RPMI8226 (cell line): ENCODE results near the gene NRXN3.

Experiments
- DNase-seq: peaks from one replicate; pipeline ENCODE4 v3.0.0-alpha.2; 2015

NRXN3 gene

GRCh38 chr14:78327426-78328221 is 157.5 kb downstream of the NRXN3 start:
- no peak for DNase-seq

DNA sequence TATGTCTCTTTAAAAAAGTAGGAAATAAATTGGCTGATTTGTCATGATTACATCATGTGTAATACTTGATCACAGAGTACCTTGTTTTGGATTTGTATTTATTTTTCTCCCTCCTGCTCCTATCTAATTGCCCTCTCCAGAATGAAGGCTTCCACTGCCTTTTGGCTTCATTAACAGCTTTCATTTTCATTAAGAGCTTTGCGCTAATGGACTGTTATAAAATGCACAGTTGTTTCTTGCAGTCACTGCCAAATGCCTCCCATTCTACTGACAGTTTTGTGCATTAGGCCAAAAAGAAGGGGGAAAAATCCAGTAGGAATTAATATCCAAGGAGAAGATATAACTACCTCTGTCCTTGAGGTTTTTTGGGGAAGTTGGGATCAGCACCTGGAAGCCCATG is 159.2 kb downstream of the NRXN3 start:
- no peak for DNase-seq

DNA sequence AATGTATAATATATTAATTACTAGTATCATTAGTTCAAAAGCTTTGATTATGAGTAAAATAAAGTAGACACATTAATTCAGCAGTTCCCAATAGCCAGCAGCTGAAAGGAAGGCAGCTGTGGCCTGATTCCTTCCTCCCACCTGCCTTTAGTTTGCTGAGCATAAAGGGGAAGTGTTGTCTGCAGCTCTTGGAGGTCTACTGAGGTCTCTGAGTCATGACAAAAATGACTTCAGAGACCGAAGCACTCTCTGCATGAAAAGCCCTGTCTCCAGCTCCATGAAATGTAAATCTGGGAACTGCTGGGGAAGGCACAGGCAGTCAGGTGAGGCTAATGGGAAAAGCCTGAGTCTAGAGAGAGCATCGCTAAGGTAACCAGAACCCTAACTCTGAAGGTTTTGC is 165.4 kb downstream of the NRXN3 start:
- no peak for DNase-seq

DNA sequence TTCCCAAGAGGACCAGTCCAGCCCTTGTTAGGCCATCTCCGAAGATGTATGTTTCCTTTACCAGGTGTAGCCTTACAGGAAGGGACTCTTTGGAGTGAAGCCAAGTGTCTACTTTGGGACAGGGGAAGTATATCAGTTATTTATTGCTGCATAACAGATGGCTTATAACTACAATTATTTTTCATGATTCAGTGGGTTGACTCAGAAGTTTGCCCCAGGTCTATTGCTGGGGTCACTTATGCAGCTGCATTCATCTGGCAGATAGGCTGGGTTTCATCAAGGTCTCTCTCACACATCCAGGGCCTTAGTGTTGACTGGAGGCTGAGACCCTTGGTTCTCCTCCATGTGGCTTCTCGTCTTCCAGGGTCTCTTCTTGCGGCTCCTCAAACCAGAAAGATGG is 170.1 kb downstream of the NRXN3 start:
- DNase-seq: no peak

- DNase-seq: no peak
These were observed 171.7 kb downstream of the NRXN3 start for GRCh38 chr14:78341827-78342389.

DNA sequence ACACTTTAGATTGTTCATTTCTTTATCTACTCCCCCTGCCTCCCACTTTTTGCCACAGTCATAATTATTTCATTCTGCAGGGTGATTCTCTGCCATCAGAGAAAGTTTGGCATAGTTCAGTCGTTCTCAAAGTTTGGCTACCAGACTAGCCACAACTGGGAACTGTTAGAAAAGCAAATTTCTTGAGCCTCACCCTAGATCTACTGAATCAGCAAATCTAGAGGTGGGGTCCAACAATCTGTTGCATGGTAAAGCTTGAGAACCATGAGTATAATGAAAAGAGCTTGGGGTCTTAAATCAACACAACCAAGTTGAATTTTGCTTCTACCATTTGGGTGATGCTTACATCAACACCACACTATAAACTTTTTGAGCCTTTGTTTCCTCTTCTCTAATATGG is 172.7 kb downstream of the NRXN3 start:
- DNase-seq: no peak

GRCh38 chr14:78344290-78344689 is 174.1 kb downstream of the NRXN3 start:
- no peak for DNase-seq

DNA sequence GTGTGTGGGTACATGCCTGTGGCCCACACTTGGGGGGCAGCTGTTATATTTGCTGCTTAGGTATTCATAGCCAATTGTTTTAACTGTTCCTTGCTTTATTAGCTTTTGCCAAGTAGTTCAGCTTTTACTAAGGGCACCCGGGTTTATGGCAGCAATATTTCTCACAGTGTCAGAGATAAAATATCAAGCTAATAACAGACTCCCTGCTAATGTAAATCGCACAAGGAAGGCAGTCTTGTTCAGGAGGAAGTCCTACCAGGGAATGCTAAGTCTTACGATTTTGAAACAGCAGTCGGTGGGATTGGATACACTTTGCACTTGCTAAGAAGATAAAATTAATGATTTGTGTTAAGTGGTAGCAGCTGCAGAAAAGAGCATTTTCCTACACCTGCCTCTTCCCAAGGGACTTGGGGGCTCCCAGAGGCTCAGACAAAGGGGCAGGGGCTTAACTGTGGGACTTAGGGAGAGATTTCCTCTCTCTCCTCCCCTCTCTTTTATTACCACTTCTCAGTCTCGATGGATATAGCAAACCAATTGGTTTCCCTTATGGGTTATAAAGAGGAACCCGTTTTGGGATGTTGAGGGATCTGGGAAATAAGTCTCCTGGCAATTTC is 175.1 kb downstream of the NRXN3 start:
- no peak for DNase-seq

DNA sequence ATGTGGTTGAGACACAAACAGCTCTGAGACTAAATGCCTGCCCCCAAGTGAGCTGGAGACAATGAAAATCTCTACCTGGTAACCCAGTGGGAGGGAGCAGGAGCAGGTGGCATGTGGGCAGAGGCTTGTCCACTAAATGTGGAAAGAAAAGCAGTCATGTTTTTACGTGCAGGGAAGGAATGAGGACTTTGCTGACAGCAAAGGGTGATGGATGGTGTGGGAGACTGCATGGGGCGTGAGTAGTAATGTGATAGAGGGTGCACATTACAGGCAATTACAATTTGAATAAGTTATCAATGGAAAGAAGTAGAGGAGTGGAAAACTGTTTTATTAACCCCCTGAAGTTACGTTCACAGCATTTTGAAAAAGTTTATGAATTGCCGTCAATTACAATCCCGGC is 176.6 kb downstream of the NRXN3 start:
- no peak for DNase-seq

- DNase-seq: no peak
These were observed 184.9 kb downstream of the NRXN3 start for GRCh38 chr14:78355109-78355508.

- no peak for DNase-seq
These were observed 186.2 kb downstream of the NRXN3 start for GRCh38 chr14:78356391-78356790.

GRCh38 chr14:78358591-78358990 is 188.4 kb downstream of the NRXN3 start:
- DNase-seq: no peak

GRCh38 chr14:78359581-78359980 is 189.4 kb downstream of the NRXN3 start:
- no peak for DNase-seq

DNA sequence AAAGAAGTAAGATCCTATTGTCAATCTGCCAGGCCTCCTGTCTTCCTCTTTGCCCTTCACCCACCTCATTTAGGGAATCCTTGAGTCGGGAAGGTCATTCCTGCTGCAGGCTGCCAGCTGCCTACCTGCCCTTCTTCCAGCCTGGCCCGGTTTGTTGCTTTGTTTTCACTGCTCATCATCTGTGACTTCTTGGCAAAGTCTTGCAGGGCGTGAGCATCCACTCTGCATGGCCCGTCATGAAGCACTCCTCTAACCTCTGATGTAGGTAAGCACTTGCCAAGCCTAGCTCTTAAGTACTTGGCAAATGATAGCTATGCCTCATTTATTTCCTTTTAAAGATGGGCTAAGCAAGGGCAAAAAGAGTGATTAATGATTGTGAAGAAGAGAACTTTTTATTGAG is 192.8 kb downstream of the NRXN3 start:
- no peak for DNase-seq

- DNase-seq: no peak
These were observed 197.2 kb downstream of the NRXN3 start for GRCh38 chr14:78367355-78367754.

DNA sequence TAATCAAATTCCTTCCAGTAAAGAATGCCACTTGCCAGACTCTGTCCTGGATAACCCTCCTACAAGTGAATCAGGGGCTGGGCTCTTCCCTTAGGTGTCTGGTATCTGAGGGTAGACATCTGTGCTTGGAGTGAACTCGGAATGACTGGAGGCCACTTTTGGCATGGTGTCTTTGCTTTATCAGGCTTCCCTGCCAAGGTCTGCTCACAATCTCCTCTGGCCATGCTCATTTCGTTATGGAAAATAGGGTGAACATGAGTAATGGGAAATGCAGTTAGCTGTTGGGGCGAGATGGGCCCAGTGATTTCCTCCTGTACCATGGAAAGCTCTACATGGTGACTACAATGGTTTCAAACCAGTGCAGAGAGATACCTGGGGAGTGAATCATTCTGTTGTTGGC is 212.9 kb downstream of the NRXN3 start:
- DNase-seq: no peak

DNA sequence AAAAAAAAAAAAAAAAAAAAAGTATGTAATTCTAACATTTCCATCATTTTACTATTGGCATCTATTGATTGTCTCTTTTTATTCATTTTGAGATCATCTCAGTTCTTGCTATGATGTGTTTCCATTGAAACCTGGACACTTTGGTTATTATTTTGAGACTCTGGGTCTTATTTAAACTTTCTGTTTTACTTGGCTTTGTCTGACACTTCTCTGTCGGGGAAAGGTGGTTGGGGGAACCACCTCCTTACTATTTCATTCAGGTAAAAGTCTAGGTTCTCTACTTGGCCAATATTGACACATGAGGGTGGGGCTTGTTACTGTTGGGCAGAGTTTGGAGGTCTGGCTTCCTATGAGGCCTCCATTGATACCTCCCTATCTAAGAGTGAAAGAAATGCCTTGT is 228.0 kb downstream of the NRXN3 start:
- no peak for DNase-seq

DNA sequence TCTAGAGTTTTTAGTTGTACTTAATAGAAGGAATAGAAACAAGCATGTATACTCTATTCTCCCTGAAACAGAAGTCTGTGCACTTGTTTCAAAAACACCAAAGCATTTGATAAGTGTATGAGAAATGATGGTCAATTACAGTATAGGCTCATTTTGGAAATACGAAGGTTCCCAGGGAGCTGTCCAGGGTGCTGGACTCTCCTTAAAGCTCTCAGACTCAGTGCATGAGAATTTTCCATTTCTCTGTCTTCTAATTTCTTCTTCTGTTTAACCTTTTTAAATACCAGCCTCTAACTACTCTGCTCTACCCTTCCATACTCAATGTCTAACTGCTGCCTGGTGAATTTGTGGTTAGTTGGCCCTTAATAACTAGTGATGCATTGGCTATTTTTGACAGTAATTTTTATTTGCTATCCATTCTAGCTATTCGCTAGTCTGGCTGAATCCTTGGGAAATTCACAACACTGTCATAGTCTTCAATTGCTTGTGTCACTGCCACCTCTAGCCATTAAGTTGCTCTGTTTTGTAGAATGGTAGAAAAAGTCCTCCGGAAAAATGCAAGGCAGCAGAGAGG is 229.2 kb downstream of the NRXN3 start:
- peak; percentile 28 for DNase-seq

DNA sequence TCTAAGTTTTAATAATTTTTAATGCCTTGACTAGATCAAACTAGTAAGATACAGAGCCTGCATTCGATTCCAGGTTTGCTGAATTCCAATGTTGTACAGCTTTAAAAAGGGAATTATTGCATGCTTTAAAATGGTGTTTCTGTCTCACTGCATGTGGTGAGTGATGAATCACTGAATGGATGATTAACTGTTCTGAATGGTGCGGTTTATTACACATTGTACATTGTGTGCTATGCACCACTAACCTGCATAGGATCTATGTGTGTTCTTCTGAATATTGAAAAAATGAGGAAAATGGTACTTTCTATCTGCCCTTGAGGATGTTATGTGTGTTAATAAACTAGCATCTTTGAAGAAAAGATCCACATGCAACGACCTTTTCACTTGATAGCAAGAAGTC is 231.7 kb downstream of the NRXN3 start:
- DNase-seq: no peak

DNA sequence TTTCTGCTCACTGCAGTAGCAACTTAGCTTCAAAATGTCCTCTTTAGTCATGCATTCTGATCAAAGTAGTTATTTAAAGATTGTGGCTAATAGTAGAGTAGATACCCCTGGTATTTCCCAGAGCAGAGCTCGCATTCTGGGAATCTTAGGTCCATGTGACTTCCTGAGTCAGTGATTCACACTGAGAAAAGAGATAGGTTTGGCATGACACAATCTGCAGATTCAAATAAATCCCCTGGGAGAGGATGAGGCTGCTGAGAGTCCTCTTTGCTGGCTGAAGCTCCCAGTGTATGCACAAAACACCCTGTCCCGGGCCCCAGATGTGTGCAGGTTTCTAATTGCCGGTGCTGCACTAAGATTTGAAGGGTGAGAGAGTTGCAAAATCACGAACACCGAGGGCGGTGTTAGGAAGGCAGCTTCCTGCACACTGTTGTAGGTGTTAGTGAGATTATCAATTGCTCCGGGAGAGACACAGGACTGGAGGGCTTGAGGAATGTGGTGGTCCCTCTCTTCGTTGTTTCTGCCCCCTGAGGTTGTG is 233.2 kb downstream of the NRXN3 start:
- no peak for DNase-seq

GRCh38 chr14:78405079-78405856 is 235.1 kb downstream of the NRXN3 start:
- DNase-seq: no peak

DNA sequence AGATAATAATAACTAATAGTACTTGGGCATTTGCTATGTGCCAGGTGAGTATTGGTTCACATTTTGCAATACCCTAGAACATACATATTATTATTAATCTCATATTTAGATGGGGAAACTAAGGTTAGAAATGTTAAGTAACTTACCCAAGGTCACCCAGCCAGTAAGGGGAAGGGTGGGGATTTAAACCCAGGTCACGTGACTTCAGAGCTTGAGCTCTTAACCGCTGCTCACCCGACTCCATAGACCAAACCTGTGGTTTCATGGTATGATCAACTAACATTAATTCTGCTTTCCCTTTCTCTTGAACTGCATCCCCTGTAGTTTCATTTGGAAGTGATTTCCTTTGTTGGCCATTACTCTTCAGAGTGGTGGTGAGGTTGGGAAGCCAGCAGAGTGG is 242.3 kb downstream of the NRXN3 start:
- no peak for DNase-seq

GRCh38 chr14:78414172-78414571 is 244.0 kb downstream of the NRXN3 start:
- no peak for DNase-seq
